GM19324 (cell line): Measurements from ENCODE around the gene GSTA4.

ENCODE experiments used
- ATAC-seq: cut with Tn5 transposase; IDR thresholded peaks from one replicate; pipeline ENCODE4 v1.9.1; 2021; ENCODE audit warnings: mild to moderate bottlenecking, moderate library complexity; ENCODE audit not compliant: unreplicated experiment, low FRiP score

GSTA4 gene, protein sequence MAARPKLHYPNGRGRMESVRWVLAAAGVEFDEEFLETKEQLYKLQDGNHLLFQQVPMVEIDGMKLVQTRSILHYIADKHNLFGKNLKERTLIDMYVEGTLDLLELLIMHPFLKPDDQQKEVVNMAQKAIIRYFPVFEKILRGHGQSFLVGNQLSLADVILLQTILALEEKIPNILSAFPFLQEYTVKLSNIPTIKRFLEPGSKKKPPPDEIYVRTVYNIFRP

DNA sequence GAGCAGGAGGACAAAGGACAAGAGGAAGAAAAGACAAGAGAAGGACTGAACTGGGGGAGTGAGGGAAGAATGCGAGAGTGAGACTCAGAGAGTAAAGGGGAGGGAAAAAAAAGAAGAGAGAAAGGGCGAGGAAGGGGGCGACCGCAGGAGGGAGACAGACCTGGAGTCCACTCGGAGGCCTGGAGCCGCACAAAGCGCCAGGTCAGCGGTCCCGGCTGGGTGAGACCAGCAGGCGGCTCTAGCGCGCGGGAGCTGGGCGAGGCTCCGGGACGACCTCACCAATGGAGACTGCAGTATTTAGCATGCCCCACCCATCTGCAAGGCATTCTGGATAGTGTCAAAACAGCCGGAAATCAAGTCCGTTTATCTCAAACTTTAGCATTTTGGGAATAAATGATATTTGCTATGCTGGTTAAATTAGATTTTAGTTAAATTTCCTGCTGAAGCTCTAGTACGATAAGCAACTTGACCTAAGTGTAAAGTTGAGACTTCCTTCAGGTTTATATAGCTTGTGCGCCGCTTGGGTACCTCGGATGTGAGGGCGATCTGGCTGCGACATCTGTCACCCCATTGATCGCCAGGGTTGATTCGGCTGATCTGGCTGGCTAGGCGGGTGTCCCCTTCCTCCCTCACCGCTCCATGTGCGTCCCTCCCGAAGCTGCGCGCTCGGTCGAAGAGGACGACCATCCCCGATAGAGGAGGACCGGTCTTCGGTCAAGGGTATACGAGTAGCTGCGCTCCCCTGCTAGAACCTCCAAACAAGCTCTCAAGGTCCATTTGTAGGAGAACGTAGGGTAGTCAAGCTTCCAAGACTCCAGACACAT lies at the start of gene GSTA4:
Gene GSTA4 (minus strand): TSS at position 196 of the 824 bp plus-strand sequence. CDS start 1,041 bp downstream, outside the sequence.
- ATAC-seq: peak; percentile 100

DNA sequence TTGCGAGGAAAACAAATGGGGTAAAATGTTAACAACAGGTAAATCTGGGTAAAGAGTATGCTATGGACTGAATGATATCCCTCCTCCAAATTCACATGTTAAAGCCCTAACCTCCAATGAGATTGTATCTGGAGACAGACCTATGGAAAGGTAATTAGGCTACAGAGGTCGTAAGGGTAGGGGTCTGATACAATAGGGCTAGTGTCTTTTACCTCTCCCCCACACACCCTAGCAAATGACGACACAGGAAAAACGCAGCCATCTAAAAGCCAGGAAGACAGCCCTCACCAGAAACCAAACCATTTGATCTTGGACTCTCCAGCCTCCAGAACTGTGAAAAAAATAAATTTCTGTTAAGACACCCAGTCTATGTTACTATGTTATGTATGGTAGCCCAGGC lies 49.5 kb upstream of the GSTA4 start:
- no peak for ATAC-seq

DNA sequence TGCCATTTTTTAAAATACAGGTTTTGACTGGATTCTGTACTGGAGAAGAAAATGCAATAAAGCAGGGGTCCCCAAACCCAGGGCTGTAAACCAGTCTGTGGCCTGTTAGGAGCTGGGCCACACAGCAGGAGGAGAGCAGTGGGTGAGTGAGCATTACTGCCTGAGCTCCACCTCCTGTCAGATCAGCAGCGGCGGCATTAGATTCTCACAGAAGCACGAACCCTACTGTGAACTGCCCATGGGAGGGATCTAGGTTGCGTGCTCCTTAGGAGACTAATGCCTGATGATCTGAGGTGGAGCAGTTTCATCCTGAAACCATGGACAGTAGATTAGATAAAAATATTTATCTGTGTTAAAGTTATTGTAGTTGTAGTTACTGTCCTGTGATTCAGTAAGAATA lies 49.0 kb upstream of the GSTA4 start:
- no peak for ATAC-seq

DNA sequence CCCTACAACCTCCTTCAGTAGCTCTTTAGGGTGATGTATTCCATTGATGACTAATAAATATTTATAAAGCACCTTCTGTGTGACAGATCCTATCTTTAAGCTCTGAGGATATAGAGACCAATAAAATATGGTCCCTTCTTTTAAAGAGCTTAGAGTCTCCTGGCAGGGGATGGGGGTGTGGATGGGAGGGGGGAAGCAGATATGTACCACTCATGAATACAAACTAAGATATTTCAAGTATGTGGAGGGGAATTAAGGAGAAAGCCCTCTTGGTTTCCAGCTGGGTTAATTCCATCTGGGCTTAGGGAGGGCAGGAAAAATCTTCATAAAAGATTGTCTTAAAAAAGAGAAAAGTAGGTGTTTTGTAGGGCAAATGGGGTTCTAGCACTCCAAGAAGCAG lies 48.5 kb upstream of the GSTA4 start:
- ATAC-seq: no peak

DNA sequence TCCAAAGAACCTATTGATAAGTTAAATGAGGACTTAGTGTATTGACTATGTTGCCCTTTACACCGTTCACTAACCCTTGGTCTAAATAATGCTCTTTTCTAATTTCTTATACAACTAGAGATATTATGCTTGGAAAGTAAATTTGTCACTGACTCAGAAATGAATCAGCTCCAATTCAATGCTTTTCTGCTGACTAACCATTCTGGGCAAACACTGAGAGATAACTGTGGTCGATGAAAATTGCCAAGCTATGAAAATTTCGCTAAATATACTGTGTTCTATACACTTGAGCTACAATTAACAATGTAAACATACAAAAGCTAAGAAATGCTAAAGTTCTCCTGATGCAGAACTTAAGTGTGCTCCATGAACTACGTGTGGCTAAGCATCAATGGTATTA lies 47.0 kb upstream of the GSTA4 start:
- ATAC-seq: no peak

DNA sequence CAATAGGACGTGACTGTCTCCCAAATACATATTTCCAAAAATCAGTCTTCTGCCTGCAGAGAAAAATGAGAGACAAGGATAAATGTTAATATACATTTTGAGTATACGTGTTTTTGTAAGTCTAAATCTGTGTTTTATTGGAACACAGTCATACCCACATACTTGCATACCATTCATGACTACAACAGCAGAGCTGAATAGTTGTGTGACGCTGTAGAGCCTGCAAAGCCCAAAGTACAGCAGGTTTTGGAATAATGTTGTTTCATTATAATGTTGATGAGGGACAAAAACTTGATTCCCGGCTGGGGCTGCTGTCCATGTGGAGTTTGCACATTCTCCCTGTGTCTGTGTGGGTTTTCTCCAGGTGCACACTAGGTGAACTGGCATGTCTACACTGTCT lies 46.3 kb upstream of the GSTA4 start:
- no peak for ATAC-seq

DNA sequence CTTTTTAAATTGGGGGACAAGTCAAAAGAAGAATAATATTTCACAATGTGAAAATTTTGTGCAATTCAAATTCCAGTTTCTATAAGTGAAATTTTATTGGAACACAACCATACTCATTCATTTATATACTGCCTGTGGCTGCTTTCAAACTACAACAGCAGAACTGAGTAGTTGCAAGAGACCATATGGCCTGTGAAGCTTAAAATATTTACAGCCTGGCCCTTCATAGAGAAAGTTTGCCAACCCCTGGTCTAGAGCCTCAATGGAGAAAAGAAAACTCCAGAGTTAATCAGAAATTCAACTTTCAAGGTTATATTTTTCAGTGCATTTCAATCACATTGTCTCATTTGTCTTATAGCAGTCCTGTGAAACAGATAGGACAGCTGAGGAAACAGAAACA lies 43.5 kb upstream of the GSTA4 start:
- ATAC-seq: no peak

DNA sequence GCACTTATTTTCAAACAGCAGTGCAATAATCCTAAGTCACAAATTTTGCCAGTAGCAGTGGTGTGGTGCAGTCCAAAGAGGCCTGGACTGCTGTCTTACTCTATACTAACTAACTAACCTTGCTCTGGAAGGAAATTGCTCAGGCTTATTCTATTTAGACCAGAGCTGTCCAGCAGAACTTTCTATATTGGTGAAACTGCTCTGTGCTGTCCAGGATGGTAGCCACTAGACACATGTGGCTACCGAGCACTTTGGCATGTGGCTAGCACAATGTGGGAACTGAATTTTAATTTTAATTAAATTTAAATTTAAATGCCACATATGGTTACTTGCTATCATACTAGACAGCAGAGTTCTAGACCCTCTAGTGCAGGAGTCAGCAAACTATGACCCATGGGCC lies 43.1 kb upstream of the GSTA4 start:
- no peak for ATAC-seq

DNA sequence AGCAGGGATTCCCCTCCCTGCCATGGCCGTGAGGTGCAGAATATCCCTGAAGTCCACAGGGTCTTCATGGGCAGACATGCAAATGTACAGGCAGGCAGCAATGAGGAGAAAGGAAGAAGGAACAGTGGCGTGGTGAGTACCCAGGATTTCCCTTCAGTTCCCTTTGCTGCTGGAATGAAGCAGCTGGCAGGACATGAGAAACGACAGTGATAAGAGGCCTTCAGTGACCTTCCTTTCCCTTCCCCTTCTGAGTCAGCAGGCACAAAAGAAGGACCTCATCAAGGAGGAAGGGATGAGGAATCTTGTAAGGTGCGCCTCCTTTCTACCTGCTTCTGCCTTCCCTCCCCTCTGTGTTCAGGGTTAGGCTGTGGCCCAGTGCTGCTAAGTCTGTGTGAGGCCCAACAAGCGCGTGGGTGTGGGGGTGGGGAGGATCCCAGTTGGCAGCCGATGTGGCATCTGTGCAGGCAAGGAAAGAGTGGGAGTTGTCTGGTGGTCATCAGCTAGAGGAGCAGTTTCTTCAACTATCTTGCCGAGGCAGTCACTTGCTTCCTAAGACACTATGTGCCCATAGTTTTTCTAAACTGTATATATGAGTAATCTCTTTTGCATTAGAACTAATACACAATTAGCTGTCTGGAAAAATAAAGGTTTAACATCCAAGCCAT lies 40.6 kb upstream of the GSTA4 start:
- no peak for ATAC-seq

DNA sequence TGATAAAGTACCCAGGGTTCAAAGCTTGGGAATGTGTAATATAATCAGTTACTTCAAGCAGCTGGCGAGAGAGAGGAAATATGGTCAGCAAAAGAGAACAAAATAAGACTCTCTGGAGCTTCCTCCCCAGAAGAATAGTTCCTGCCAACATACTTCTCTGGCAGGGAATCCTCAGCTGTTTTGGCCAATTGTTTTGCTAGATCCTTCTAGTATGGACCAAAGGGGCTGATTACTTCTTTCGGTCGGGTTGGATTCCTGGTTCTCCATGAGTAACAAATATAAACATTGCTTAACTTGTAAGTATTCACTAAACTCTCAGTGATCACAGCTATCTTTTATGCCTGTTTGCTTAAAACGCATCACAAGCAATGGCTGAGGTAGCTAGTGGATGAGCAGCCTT lies 38.7 kb upstream of the GSTA4 start:
- ATAC-seq: no peak

DNA sequence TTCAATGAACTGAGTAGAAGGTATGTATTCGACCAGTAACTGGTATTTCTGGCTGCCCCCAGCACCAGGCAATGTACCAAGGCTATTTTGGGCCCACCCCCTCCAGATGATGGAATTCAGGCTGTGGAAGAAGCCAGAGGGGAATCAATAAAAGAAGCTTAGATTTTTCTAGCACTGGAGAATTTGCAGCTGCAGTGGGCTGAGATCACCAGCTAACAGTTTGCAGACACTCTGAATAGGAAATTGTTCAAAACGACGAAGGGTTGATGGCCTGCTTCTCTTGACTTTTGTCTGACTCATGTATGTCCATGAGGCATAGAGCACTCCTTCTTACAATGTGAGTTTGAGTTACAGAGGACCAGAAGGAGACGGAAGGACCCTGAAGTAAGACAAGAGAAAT lies 37.8 kb upstream of the GSTA4 start:
- ATAC-seq: no peak

DNA sequence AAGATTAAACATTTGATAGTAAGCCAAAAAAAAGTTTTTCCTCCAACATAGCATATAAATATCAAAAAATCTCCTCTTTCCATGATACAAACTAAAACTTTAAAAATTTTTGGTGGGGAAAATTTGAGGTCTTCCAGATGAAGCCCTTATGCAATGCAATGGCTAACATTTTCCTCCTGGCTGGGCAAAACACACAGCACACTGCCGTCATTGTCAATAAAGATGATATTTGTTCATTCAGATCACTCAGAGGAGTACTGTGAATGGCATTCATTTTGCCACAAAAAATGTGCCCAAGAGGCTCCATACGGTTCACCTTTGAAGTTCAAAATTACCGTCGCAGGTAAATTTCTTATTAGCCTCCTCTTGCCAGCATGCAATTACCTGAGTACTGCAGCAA lies 36.2 kb upstream of the GSTA4 start:
- no peak for ATAC-seq

DNA sequence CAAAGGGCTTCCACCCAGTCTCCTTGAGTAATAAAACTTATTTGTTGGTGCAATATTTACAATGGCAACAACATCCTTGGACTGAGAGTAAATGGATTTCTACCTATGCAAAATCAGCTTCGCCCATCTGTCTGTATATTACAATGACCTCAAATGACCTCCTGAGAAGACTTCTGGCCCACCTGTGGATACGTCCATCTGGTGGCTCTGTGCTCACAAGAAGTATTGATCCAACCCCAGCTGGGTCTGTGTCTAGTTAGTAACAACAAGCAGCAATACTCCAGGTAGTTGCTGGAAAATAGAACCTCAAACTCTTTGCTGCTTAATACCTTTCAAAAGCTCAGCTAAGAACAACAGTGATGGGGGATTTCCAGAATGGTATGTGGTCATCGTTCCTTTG lies 34.7 kb upstream of the GSTA4 start:
- no peak for ATAC-seq

DNA sequence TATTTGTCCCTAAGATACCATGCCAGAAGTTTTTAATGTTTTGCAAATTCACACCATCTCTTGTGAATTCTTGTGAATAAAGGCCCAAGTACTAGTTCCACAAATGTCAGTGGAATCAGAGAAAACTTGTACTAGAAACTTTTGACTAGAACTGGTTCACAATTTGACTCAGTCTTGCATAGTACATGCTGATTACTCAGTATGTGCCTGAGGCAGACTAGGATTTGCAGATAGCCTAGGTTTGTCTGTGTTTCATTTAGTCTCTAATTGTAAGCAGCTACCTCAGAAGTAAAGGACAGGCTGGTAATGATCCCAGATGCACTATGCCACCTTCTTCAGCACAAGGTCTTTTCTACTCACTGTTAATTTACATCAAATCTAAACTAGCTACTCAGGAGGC lies 34.2 kb upstream of the GSTA4 start:
- no peak for ATAC-seq

DNA sequence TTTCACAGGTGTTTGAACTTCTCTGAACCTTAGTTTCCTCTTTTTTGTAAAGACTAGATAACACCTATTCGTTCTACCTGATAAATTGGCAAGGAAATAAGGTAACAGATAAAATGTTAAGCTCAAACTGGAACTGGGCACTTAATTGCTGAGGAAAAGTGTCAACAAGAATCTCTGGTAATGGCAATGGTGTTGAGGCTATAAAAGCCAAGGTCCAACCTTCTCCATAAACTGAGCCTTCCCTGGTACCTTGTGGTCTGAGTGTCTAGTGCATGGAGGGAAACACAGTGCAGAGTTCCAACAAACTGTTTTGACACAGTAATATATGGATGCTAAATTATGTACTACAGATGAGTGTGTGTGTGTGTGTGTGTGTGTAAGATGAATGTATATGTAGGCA lies 33.4 kb upstream of the GSTA4 start:
- ATAC-seq: no peak

DNA sequence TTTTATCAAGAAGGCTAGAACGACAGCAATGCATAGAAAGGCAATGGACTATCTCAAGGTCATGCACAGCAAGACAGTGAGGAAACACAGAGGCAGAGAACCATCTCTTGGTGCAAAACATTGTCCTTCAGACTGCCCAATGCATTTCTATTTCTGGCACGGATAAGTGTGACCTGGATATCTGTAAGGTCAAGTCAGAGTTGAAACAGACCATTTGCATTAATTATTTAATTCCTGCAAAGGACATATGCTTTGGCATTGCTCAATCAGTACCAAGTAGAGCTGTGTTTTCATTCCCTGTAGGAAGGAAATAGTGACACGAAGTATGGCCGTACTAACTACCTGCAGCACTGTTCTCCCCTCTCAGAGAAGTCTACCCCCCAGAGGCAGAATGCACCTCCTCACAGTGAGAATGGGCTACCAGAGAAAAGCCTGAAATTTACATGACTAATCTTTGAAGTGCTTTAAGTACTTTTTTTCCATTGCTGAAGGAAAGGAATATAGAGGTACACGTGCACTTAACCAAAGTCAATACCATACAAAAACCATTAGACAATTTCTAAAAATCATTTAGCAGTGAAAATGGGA lies 32.1 kb upstream of the GSTA4 start:
- no peak for ATAC-seq

DNA sequence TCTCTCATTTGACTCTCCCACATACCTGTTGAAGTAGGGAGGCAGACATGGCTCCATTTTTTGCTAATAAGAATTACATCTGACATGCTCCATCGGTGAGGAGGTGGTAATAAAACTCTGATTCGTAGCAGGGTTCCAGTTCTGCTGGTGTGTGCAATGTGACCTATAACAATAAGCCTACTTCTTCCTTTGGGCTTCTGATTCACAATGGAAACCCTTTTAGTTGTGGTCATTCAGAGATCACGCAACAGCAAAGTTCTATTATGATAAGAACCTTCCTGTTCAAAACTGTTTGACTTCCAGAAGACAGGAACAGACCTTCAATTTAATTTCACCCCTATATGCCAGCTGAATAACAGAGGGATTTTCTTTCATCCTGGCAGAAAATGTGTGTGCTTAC lies 31.4 kb upstream of the GSTA4 start:
- no peak for ATAC-seq

DNA sequence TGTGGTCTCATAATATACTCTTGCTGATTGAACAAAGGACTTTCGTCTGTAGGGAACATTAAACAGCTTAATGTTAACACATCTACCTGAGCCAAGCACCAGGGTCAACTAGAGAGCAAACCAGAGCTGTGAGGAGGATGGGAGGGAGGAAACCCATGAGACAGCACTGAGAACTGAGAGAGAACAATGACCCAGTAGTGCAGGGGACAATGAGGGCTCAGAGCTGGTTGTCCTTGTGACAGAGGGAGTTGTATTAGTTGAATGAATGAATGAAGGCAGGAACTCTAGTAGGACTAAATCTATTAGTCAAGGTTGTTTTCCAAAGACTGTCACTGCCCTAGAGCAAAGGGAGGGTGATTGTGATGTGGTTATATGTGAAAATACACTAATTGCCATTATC lies 28.2 kb upstream of the GSTA4 start:
- no peak for ATAC-seq

DNA sequence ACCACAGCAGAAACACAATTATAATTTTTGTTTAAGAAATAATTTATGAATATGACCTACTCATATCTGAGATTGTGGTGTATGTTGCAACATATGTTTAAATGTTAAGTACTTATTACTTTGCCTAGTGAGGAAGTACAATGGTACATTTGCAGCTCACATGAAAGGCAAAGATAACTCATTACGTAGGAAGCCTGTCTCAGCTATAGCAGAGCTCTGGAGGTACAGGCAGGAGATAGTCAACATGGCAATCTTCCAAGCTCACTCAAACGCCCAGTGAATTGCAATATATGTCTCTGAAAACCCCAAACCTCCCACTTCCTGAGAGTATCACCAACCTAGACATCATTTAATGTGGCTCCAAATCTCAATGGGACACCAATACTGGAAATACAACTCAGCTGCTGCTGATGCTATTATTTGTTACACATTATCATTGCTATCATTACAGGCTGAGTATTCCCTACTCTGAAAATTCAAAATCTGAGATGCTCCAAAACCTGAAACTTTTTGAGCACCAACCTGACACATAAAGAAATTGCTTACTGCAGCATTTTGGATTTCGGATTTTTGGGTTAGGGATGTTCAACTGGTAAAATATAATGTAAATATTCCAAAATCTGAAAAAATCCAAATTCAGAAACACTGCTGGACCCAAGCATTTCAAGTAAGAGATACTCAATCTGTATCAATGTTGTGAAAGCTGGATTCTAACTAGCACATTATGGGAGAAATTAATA lies 25.1 kb upstream of the GSTA4 start:
- no peak for ATAC-seq

DNA sequence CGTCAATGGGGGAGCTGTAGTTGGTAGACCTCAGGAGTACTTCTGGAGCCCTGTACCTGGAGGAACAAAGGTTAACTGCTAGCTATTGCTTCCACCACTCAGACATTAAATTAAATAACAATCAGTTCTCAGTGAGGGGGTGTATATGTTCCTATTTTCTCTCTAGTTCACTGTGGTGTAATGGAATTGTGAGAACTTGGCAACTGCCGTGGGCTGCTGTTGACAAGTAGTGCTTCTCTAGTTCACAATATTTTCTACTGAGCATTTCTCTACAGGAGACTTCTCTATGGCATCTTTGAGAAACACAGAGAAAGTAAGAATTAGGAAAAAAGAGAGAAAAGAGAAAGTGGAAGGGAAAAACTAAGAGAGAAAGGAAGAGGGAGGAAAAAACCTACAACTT lies 23.4 kb upstream of the GSTA4 start:
- no peak for ATAC-seq

DNA sequence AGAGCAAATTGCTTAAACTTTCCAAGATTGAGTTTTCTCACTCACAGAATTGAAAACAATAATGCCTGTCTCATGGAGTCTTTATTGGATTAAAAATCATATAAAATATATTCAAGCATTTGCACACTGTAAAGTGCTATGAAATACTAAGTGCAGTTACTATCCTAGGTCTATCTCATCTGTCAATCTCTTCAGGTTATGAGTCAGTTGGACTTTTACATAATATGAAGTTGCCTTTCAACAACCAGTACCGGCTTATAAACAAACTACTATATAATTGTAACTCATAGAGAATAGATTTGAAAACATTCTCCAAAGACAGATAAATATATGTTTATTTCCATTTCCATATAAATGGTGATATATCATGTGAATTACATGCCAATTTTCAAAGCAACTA lies 20.4 kb upstream of the GSTA4 start:
- no peak for ATAC-seq
